HCT116 (cell line): ENCODE data around the gene UTP18.

Source experiments
- EGR1 ChIP-seq: IDR thresholded peaks from 2 replicates; pipeline ENCODE4 v1.6.1; 2012; ENCODE audit warnings: low read depth
- EZH2 ChIP-seq: fragments of 200-600 bp; sonication (generic); IDR thresholded peaks from 2 replicates; pipeline ENCODE4 v1.6.1; 2017; ENCODE audit warnings: antibody characterized with exemption, mixed run types
- EZH2phosphoT487 ChIP-seq: fragments of 200-600 bp; IDR thresholded peaks from 2 replicates; pipeline ENCODE4 v1.6.1; 2018; ENCODE audit warnings: antibody characterized with exemption, borderline replicate concordance
- FOSL1 ChIP-seq: IDR thresholded peaks from 2 replicates; pipeline ENCODE4 v1.6.1; 2012; ENCODE audit warnings: low read depth
- JUND ChIP-seq: IDR thresholded peaks from 2 replicates; pipeline ENCODE4 v1.6.1; 2012
- POLR2A ChIP-seq: IDR thresholded peaks from 2 replicates; pipeline ENCODE4 v1.7.0; 2011; ENCODE audit warnings: borderline replicate concordance; ENCODE audit not compliant: insufficient read depth, insufficient read length; ENCODE audit errors: extremely low read depth
- POLR2AphosphoS5 ChIP-seq: IDR thresholded peaks from 2 replicates; pipeline ENCODE4 v1.6.1; 2011; ENCODE audit warnings: mild to moderate bottlenecking, low read depth, low read length, moderate library complexity
- SP1 ChIP-seq: IDR thresholded peaks from 2 replicates; pipeline ENCODE4 v1.6.1; 2012; ENCODE audit warnings: low read depth
- TF ChIP-seq, protein P1 (sequence below): IDR thresholded peaks from 2 replicates; pipeline ENCODE4 v1.6.1; 2012
- TF ChIP-seq, protein P2 (sequence below), 3 experiments: fragments of 200-600 bp in 1 of 3; sonication (generic) in 1 of 3; IDR thresholded peaks in 2 of 3; conservative IDR thresholded peaks in 1 of 3; 2 replicates each; pipeline ENCODE4 v1.5.1; 2012 to 2017; ENCODE audit warnings: low read depth in 2 of 3, low read length in 2 of 3, antibody characterized with exemption in 1 of 3, borderline replicate concordance in 1 of 3, control low read depth in 1 of 3, mild to moderate bottlenecking in 1 of 3, mixed read lengths in 1 of 3, mixed run types in 1 of 3, moderate library complexity in 1 of 3; ENCODE audit not compliant: insufficient read depth in 1 of 3
- TF ChIP-seq, protein P3 (sequence below): IDR thresholded peaks from 2 replicates; pipeline ENCODE4 v1.6.1; 2011; ENCODE audit warnings: mild to moderate bottlenecking, low read length, moderate library complexity; ENCODE audit not compliant: insufficient replicate concordance; ENCODE audit errors: extremely low read depth

DNA sequence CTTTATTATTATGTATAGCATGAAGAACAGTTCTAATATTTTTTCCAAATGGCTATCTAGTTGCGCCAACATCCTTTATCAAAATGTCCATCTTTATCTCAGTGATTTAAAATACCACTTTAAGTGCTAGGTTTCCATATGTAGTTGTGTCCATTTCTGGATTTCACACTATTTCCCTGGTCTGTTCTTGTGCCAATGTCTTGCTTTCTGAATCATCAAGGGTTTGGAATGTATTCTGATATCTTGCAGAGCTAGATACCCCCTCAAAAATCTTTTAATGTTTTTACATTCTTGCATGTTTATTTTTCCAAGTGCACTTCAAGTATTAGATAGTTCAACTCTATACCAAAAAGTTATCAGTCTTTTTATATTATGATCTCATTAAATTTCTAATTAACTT lies 14.8 kb upstream of the UTP18 start:
- no peak for TF ChIP-seq POLR2A
- TF ChIP-seq JUND, result no peak
- TF ChIP-seq, protein P1, sequence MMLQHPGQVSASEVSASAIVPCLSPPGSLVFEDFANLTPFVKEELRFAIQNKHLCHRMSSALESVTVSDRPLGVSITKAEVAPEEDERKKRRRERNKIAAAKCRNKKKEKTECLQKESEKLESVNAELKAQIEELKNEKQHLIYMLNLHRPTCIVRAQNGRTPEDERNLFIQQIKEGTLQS, result no peak
- TF ChIP-seq, protein P2, sequence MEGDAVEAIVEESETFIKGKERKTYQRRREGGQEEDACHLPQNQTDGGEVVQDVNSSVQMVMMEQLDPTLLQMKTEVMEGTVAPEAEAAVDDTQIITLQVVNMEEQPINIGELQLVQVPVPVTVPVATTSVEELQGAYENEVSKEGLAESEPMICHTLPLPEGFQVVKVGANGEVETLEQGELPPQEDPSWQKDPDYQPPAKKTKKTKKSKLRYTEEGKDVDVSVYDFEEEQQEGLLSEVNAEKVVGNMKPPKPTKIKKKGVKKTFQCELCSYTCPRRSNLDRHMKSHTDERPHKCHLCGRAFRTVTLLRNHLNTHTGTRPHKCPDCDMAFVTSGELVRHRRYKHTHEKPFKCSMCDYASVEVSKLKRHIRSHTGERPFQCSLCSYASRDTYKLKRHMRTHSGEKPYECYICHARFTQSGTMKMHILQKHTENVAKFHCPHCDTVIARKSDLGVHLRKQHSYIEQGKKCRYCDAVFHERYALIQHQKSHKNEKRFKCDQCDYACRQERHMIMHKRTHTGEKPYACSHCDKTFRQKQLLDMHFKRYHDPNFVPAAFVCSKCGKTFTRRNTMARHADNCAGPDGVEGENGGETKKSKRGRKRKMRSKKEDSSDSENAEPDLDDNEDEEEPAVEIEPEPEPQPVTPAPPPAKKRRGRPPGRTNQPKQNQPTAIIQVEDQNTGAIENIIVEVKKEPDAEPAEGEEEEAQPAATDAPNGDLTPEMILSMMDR (IDR thresholded peaks at IDR 0.05 in 2 of 3, conservative IDR thresholded peaks at IDR 0.05 in 1 of 3; ENCODE audit: borderline replicate concordance in 1 of 3, insufficient read depth in 1 of 3, low read depth in 2 of 3, low read length in 2 of 3), result no peak
- TF ChIP-seq EZH2, result no peak
- TF ChIP-seq FOSL1, result no peak
- TF ChIP-seq EGR1, result no peak
- no peak for TF ChIP-seq SP1
- no peak for TF ChIP-seq EZH2phosphoT487
- TF ChIP-seq, protein P3, sequence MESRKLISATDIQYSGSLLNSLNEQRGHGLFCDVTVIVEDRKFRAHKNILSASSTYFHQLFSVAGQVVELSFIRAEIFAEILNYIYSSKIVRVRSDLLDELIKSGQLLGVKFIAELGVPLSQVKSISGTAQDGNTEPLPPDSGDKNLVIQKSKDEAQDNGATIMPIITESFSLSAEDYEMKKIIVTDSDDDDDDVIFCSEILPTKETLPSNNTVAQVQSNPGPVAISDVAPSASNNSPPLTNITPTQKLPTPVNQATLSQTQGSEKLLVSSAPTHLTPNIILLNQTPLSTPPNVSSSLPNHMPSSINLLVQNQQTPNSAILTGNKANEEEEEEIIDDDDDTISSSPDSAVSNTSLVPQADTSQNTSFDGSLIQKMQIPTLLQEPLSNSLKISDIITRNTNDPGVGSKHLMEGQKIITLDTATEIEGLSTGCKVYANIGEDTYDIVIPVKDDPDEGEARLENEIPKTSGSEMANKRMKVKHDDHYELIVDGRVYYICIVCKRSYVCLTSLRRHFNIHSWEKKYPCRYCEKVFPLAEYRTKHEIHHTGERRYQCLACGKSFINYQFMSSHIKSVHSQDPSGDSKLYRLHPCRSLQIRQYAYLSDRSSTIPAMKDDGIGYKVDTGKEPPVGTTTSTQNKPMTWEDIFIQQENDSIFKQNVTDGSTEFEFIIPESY, result no peak
- TF ChIP-seq POLR2AphosphoS5, result no peak
